HepG2 (cell line): ENCODE data around the gene DDRGK1. TPM values are rescaled to one million over a fixed set of nuclear protein-coding genes. Genes with fewer than 3 reads are reported as not detected.

ENCODE experiments used
- DPF2 ChIP-seq: sonication (generic); formaldehyde crosslinking; IDR thresholded peaks from 2 replicates; pipeline ENCODE4 v1.4.0; 2020; ENCODE audit warnings: mild to moderate bottlenecking, low read depth, missing genetic modification reagents, borderline replicate concordance
- FOSL1 ChIP-seq: sonication (generic); formaldehyde crosslinking; IDR thresholded peaks from 2 replicates; pipeline ENCODE4 v1.9.0; 2021; ENCODE audit warnings: missing genetic modification reagents, borderline replicate concordance
- FUBP1 ChIP-seq: sonication (generic); formaldehyde crosslinking; IDR thresholded peaks from 2 replicates; pipeline ENCODE4 v1.5.1; 2020; ENCODE audit warnings: missing genetic modification reagents, mild to moderate bottlenecking, borderline replicate concordance
- KLF15 ChIP-seq: sonication (generic); formaldehyde crosslinking; IDR thresholded peaks from 2 replicates; pipeline ENCODE4 v1.8.1; 2023; ENCODE audit warnings: borderline replicate concordance, mild to moderate bottlenecking, inconsistent platforms, missing genetic modification reagents, mixed read lengths
- MEIS1 ChIP-seq: sonication (generic); formaldehyde crosslinking; IDR thresholded peaks from 2 replicates; pipeline ENCODE4 v1.9.0; 2021; ENCODE audit warnings: mild to moderate bottlenecking, missing genetic modification reagents, moderate library complexity, borderline replicate concordance
- NR2F1 ChIP-seq, 2 experiments: fragments of 450-650 bp in 1 of 2; formaldehyde crosslinking in 1 of 2; IDR thresholded peaks; 2 replicates each; pipeline versions ENCODE4 v1.5.0 to v1.6.1; 2016 to 2020; ENCODE audit warnings: mild to moderate bottlenecking in 1 of 2, missing compliant biosample characterization in 1 of 2, missing genetic modification reagents in 1 of 2, moderate library complexity in 1 of 2
- SALL2 ChIP-seq: sonication (generic); formaldehyde crosslinking; IDR thresholded peaks from 2 replicates; pipeline ENCODE4 v1.8.1; 2023; ENCODE audit warnings: mild to moderate bottlenecking, missing genetic modification reagents, inconsistent platforms
- SNAPC5 ChIP-seq: sonication (generic); formaldehyde crosslinking; IDR thresholded peaks from 2 replicates; pipeline ENCODE4 v1.8.1; 2023; ENCODE audit warnings: mild to moderate bottlenecking, missing genetic modification reagents, borderline replicate concordance
- SP140L ChIP-seq: sonication (generic); formaldehyde crosslinking; IDR thresholded peaks from 2 replicates; pipeline ENCODE4 v1.4.0; 2020; ENCODE audit warnings: missing genetic modification reagents, borderline replicate concordance
- ZBTB25 ChIP-seq: IDR thresholded peaks from 2 replicates; pipeline ENCODE4 v1.6.1; 2018; ENCODE audit warnings: missing genetic modification reagents
- ZNF615 ChIP-seq: sonication (generic); formaldehyde crosslinking; IDR thresholded peaks from 2 replicates; pipeline ENCODE4 v1.5.0; 2020; ENCODE audit warnings: mild to moderate bottlenecking, missing genetic modification reagents, borderline replicate concordance
- ZNF724P ChIP-seq: sonication (generic); formaldehyde crosslinking; IDR thresholded peaks from 2 replicates; pipeline ENCODE4 v1.8.0; 2022; ENCODE audit warnings: missing genetic modification reagents, borderline replicate concordance
- polyA plus RNA-seq, 8 experiments: library from polyadenylated mRNA; depleted of rRNA in 3 of 8; stranded (reverse) in 7 of 8; unstranded in 1 of 8; fragments of >200 nt; fragmentation: Illumina TruSeq in 4 of 8; extraction: Trizol in 4 of 8; gene quantifications; 2 replicates each; pipeline versions ENCODE4 v1.2.1 to v1.2.3, GENCODE V29; 2011 to 2016; ENCODE audit warnings: low read depth in 4 of 8, missing spikeins in 1 of 8, mixed read lengths in 1 of 8; ENCODE audit not compliant: insufficient read depth in 1 of 8
- total RNA-seq, 5 experiments: library from RNA; depleted of rRNA; stranded (reverse); fragments of >200 nt; fragmentation: Illumina TruSeq; extraction: Trizol; gene quantifications; 2 replicates each; pipeline ENCODE4 v1.2.3, GENCODE V29; 2016; ENCODE audit warnings: low read depth in 1 of 5
- TF ChIP-seq, protein P1 (sequence below): sonication (generic); formaldehyde crosslinking; IDR thresholded peaks from 2 replicates; pipeline ENCODE4 v1.5.1; 2020; ENCODE audit warnings: mild to moderate bottlenecking, missing genetic modification reagents, borderline replicate concordance
- TF ChIP-seq, protein P2 (sequence below): sonication (generic); formaldehyde crosslinking; IDR thresholded peaks from 2 replicates; pipeline ENCODE4 v1.5.1; 2020; ENCODE audit warnings: missing genetic modification reagents, mild to moderate bottlenecking, borderline replicate concordance

Gene DDRGK1
- total and polyA plus RNA-seq, 2 of the 13 experiments (the other 11 are each of a cell fraction or from before 2014, with no cell fraction given) = 96.7 to 149 TPM

DNA sequence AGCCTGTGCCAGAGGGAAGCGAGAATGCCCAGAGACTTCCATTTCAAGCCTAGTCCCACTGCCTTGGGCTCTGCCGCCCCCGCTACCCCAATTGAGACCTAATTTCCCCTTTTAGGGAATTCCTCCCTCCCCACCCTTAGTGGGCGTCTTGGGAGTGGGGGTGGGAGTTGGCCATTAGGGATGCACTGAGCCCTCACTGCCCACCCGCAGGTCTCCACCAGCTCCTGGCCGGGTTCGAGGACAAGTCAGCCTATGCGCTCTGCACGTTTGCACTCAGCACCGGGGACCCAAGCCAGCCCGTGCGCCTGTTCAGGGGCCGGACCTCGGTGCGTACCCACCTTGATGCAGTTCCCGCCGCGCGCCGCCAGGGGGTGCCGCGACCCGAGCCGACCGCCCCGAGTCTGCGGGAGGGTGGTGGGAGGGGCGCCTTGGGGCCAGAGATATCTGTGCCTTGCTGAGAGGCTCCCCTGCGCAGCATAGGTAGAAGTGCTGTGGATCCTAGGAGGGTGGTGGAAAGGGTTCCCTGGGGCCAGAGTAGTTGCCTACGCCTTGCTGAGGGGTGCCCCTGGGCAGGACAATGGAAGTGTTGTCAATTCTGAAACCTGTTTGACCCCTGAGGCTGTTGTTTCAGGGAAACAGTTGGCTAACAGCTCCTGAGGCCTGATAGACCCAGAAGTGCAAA is 14.0 kb upstream of the DDRGK1 start (continued):
- TF ChIP-seq NR2F1 (CRISPR knock-in tag; IDR thresholded peaks at IDR 0.05) (peak; percentile 47 to 49; a peak in 2 of 4 replicates), KLF15 (no peak), FUBP1 (no peak), FOSL1 (CRISPR knock-in tag) (no peak), ZNF615 (CRISPR knock-in tag) (no peak), ZBTB25 (CRISPR knock-in tag) (peak; percentile 83; the same call in 1 of the 2 replicates), MEIS1 (CRISPR knock-in tag) (peak; percentile 43; the same call in 1 of the 2 replicates), ZNF724P (CRISPR knock-in tag) (peak; percentile 71; the same call in 1 of the 2 replicates), SP140L (CRISPR knock-in tag) (0 out of 2 replicates have a peak, but pooled peaks have one; percentile 25), DPF2 (CRISPR knock-in tag) (no peak), SNAPC5 (CRISPR knock-in tag) (peak; percentile 27; the same call in 1 of the 2 replicates), SALL2 (peak; percentile 82; the same call in 1 of the 2 replicates)
- TF ChIP-seq, protein P1, sequence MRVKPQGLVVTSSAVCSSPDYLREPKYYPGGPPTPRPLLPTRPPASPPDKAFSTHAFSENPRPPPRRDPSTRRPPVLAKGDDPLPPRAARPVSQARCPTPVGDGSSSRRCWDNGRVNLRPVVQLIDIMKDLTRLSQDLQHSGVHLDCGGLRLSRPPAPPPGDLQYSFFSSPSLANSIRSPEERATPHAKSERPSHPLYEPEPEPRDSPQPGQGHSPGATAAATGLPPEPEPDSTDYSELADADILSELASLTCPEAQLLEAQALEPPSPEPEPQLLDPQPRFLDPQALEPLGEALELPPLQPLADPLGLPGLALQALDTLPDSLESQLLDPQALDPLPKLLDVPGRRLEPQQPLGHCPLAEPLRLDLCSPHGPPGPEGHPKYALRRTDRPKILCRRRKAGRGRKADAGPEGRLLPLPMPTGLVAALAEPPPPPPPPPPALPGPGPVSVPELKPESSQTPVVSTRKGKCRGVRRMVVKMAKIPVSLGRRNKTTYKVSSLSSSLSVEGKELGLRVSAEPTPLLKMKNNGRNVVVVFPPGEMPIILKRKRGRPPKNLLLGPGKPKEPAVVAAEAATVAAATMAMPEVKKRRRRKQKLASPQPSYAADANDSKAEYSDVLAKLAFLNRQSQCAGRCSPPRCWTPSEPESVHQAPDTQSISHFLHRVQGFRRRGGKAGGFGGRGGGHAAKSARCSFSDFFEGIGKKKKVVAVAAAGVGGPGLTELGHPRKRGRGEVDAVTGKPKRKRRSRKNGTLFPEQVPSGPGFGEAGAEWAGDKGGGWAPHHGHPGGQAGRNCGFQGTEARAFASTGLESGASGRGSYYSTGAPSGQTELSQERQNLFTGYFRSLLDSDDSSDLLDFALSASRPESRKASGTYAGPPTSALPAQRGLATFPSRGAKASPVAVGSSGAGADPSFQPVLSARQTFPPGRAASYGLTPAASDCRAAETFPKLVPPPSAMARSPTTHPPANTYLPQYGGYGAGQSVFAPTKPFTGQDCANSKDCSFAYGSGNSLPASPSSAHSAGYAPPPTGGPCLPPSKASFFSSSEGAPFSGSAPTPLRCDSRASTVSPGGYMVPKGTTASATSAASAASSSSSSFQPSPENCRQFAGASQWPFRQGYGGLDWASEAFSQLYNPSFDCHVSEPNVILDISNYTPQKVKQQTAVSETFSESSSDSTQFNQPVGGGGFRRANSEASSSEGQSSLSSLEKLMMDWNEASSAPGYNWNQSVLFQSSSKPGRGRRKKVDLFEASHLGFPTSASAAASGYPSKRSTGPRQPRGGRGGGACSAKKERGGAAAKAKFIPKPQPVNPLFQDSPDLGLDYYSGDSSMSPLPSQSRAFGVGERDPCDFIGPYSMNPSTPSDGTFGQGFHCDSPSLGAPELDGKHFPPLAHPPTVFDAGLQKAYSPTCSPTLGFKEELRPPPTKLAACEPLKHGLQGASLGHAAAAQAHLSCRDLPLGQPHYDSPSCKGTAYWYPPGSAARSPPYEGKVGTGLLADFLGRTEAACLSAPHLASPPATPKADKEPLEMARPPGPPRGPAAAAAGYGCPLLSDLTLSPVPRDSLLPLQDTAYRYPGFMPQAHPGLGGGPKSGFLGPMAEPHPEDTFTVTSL = 0 out of 2 replicates have a peak, but pooled peaks have one; percentile 44
- TF ChIP-seq, protein P2, sequence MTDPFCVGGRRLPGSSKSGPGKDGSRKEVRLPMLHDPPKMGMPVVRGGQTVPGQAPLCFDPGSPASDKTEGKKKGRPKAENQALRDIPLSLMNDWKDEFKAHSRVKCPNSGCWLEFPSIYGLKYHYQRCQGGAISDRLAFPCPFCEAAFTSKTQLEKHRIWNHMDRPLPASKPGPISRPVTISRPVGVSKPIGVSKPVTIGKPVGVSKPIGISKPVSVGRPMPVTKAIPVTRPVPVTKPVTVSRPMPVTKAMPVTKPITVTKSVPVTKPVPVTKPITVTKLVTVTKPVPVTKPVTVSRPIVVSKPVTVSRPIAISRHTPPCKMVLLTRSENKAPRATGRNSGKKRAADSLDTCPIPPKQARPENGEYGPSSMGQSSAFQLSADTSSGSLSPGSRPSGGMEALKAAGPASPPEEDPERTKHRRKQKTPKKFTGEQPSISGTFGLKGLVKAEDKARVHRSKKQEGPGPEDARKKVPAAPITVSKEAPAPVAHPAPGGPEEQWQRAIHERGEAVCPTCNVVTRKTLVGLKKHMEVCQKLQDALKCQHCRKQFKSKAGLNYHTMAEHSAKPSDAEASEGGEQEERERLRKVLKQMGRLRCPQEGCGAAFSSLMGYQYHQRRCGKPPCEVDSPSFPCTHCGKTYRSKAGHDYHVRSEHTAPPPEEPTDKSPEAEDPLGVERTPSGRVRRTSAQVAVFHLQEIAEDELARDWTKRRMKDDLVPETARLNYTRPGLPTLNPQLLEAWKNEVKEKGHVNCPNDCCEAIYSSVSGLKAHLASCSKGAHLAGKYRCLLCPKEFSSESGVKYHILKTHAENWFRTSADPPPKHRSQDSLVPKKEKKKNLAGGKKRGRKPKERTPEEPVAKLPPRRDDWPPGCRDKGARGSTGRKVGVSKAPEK (CRISPR knock-in tag) = peak; percentile 99
